ENCODE results near the gene TAF15.

The TAF15 gene

DNA sequence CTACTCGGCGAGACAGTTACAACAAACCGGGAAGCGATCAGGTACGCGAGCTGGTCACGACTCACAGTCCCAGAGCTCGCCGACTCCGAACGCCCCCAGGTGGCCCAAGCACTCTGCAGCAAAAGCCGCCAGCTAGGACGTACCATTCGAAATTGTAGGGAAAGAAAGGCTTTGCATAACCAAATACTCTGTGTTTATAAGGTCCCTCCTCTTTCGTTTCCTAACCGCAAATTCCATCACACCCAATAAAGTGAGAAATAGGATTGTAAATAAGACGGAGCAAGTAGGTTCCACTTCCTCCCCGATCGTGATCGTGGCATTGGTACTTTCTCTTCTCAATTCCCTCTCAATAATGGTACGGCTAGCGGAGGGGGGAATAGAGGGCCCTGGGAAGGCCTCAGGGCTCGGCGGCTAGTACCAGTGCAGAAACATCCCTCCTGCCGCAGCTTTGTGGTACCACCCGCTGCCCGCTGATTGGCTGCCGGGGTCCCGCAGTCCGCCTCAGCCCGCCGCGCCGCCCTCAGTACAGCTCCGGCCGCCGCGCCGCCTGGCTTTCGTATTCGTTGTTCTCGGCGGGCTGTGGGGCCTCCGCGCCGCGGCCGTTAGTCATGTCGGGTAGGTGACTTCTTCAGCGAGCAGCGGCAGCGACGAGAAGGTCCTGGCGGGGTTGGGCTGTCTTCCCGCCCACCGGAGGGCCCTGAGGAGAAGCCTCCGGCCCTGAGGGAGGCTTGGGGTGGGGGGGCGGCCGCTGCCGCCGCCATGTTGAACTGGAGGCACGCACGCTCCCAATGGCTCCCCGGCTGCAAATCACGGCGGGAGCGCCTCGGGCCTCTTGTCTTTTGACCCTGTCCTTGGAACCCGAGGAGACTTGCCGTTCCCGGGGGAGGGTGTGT is at the start of gene TAF15:
TSS of gene TAF15 (plus strand) at position 523 of the 893 bp plus-strand sequence. CDS start at position 609, 86 bp downstream.
- Histone ChIP-seq H3K27ac (ENCODE audit: low read length) (peak within 1 kb of the TSS; percentile 99), H3K9me3 (ENCODE audit: control insufficient read depth, low read depth, low read length) (no peaks in the 10 kb centered on the region), H3K4me3 (ENCODE audit: low read length) (peak within 1 kb of the TSS; percentile 98), H3K27me3 (ENCODE audit: control insufficient read depth, insufficient read depth, low read length) (no peaks in the 10 kb centered on the region), H3K36me3 (ENCODE audit: control insufficient read depth, low read depth, low read length) (peaks cover 3% of the 10 kb centered on the region), H3K4me1 (ENCODE audit: control insufficient read depth, low read depth, low read length) (peaks cover 16% of the 10 kb centered on the region), H3K9ac (ENCODE audit: low read length) (peak within 1 kb of the TSS; percentile 96)

DNA sequence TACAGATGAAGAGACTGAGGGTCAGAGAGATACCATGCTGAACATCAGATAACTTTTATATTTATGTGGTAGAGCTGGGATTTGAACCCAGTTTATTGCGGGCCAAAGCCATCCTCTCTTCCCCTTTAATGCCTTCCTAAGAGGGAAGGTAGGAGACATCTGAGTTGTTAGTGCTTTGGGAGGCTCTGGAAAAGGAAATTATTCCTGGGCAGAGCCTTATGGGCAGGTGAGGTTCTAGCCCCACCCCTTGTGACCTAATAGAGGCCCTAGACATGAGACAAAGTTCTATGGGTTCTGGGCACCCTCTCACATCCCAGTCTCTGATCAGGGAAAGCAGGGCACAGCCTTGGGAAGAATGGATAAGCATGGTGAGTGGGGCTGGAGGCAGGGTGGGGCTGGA is 48.7 kb upstream of the TAF15 start, which contains the start of gene C17orf50:
TSS of gene C17orf50 (plus strand) at position 301 of the 400 bp plus-strand sequence. CDS start at position 356, 55 bp downstream.
- no peaks in the 10 kb centered on the region for H3K36me3 ChIP-seq (ENCODE audit: control insufficient read depth, low read depth, low read length)
- peaks cover 3% of the 10 kb centered on the region for H3K4me1 ChIP-seq (ENCODE audit: control insufficient read depth, low read depth, low read length)
- no peaks in the 10 kb centered on the region for H3K9me3 ChIP-seq (ENCODE audit: control insufficient read depth, low read depth, low read length)
- no peak within 1 kb of the TSS for H3K9ac ChIP-seq (ENCODE audit: low read length)
- H3K27me3 ChIP-seq (ENCODE audit: control insufficient read depth, insufficient read depth, low read length) = no peaks in the 10 kb centered on the region
- no peak within 1 kb of the TSS for H3K4me3 ChIP-seq (ENCODE audit: low read length)
- no peak within 1 kb of the TSS for H3K27ac ChIP-seq (ENCODE audit: low read length)

DNA sequence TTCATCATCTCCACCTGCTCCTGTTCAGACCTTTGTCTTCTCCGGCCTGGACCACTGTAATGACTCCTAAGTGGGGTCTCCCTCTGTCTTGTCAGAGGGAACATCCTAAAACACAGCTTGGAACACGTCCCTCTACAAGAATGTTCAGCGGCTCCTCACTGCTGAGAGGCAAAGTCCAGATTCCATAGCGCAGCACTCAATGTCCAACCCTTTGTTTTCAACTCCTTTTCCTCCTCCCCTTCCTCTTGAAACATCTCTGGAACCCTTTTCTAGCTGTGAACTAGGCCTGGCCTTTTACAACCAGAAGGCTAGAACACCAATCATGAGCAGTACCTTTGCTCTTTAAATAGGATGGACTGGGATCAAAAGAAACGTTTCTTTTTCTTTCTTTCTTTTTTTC is 47.7 kb upstream of the TAF15 start:
- no peak overlapping the region for H3K9ac ChIP-seq (ENCODE audit: low read length)
- no peaks in the 10 kb centered on the region for H3K27me3 ChIP-seq (ENCODE audit: control insufficient read depth, insufficient read depth, low read length)
- H3K9me3 ChIP-seq (ENCODE audit: control insufficient read depth, low read depth, low read length) = no peaks in the 10 kb centered on the region

GRCh38 chr17:35763767-35764122 is 45.5 kb upstream of the TAF15 start:
- no peak overlapping the region for H3K4me3 ChIP-seq (ENCODE audit: low read length)
- H3K27me3 ChIP-seq (ENCODE audit: control insufficient read depth, insufficient read depth, low read length) = no peaks in the 10 kb centered on the region
- no peaks in the 10 kb centered on the region for H3K9me3 ChIP-seq (ENCODE audit: control insufficient read depth, low read depth, low read length)
- no peak overlapping the region for H3K9ac ChIP-seq (ENCODE audit: low read length)
- no peak overlapping the region for H3K27ac ChIP-seq (ENCODE audit: low read length)
- H3K36me3 ChIP-seq (ENCODE audit: control insufficient read depth, low read depth, low read length) = no peaks in the 10 kb centered on the region
- peaks cover 3% of the 10 kb centered on the region for H3K4me1 ChIP-seq (ENCODE audit: control insufficient read depth, low read depth, low read length)

More for the DNA sequence above, 47.7 kb upstream of the TAF15 start:
- no peak overlapping the region for H3K27ac ChIP-seq (ENCODE audit: low read length)
- peaks cover 3% of the 10 kb centered on the region for H3K4me1 ChIP-seq (ENCODE audit: control insufficient read depth, low read depth, low read length)
- H3K36me3 ChIP-seq (ENCODE audit: control insufficient read depth, low read depth, low read length) = no peaks in the 10 kb centered on the region
- no peak overlapping the region for H3K4me3 ChIP-seq (ENCODE audit: low read length)

DNA sequence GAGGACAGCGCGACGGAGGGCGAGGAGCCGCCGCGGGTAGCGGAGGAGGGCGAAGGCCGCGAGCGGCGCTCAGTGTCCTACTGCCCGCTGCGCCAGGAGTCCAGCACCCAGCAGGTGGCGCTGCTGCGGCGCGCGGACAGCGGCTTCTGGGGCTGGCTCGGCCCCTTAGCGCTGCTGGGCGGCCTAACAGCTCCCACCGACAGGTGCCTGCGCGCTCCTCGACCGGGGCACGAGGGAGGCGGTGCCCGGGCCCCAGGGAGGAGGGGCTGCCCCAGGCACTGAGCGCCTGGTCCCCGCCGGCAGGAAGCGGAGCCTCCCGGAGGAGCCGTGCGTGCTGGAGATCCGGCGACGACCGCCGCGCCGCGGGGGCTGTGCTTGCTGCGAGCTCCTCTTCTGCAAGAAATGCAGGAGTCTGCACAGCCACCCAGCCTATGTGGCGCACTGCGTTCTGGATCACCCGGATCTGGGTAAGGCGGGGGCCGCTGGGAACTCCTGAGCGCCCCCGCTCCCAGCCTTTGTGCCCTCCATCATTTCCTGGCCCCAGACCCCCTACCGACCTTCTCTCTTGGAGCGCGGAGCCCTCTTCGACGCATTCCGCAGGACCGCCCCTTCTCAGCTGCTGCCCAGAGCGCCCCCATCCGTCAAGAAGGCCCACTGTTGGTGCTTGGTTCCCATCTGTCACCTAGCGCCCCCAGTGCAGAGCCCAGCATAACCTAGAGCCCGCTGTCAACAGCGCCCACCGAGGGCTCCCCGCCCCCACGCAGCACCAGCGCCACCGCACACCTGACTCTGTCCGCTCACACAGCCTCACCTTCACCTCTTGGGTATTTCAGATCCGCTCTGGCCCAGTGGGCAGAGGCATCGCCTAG is 44.9 kb upstream of the TAF15 start:
- no peaks in the 10 kb centered on the region for H3K9me3 ChIP-seq (ENCODE audit: control insufficient read depth, low read depth, low read length)

DNA sequence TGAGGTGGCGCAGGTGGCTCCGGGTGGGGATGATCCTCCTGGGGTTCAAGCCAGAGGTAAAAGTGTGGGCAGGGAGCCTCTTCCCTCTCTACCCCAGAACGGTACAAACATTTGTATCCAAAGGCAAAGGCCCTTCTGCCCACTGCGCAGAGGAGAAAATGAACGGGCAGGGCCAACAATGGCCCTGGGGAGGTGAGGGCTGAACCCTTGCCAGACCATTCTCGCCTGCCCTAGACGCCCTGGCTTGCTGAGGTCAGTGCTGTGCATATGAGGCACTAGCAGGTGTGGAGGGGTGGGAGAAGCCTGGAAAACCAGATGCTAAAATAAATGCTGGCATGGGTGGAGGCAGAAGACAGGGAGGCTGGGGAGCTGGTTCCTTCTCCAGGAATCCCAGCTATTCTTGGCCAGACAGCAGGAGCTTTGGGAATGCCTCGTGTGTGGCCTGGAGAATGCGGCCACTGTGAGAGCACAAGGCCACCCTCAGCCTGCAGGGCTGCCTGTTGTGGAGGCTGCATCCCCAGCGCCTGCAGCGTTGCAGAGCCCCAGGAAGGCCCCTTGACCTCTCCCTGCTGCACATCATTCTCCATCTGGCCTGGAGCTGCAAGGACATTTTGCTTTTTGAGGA is 44.1 kb upstream of the TAF15 start:
- Histone ChIP-seq H3K9ac (ENCODE audit: low read length) (no peak overlapping the region), H3K27me3 (ENCODE audit: control insufficient read depth, insufficient read depth, low read length) (no peaks in the 10 kb centered on the region), H3K27ac (ENCODE audit: low read length) (no peak overlapping the region), H3K4me3 (ENCODE audit: low read length) (peak overlapping the region; percentile 65), H3K4me1 (ENCODE audit: control insufficient read depth, low read depth, low read length) (peaks cover 3% of the 10 kb centered on the region), H3K36me3 (ENCODE audit: control insufficient read depth, low read depth, low read length) (no peaks in the 10 kb centered on the region), H3K9me3 (ENCODE audit: control insufficient read depth, low read depth, low read length) (no peaks in the 10 kb centered on the region)

More for the DNA sequence above, 44.9 kb upstream of the TAF15 start:
- Histone ChIP-seq H3K27ac (ENCODE audit: low read length) (no peak overlapping the region), H3K4me3 (ENCODE audit: low read length) (peak overlapping the region; percentile 65), H3K9ac (ENCODE audit: low read length) (peak overlapping the region; percentile 25), H3K36me3 (ENCODE audit: control insufficient read depth, low read depth, low read length) (no peaks in the 10 kb centered on the region), H3K4me1 (ENCODE audit: control insufficient read depth, low read depth, low read length) (peaks cover 3% of the 10 kb centered on the region), H3K27me3 (ENCODE audit: control insufficient read depth, insufficient read depth, low read length) (no peaks in the 10 kb centered on the region)

- no peaks in the 10 kb centered on the region for H3K36me3 ChIP-seq (ENCODE audit: control insufficient read depth, low read depth, low read length)
- no peaks in the 10 kb centered on the region for H3K9me3 ChIP-seq (ENCODE audit: control insufficient read depth, low read depth, low read length)
- H3K4me1 ChIP-seq (ENCODE audit: control insufficient read depth, low read depth, low read length) = peaks cover 3% of the 10 kb centered on the region
- no peak overlapping the region for H3K4me3 ChIP-seq (ENCODE audit: low read length)
- H3K27me3 ChIP-seq (ENCODE audit: control insufficient read depth, insufficient read depth, low read length) = no peaks in the 10 kb centered on the region
- H3K27ac ChIP-seq (ENCODE audit: low read length) = no peak overlapping the region
- H3K9ac ChIP-seq (ENCODE audit: low read length) = no peak overlapping the region
Measured at GRCh38 chr17:35765756-35766488, 43.4 kb upstream of the TAF15 start.

- Histone ChIP-seq H3K4me1 (ENCODE audit: control insufficient read depth, low read depth, low read length) (peaks cover 3% of the 10 kb centered on the region), H3K36me3 (ENCODE audit: control insufficient read depth, low read depth, low read length) (no peaks in the 10 kb centered on the region), H3K9me3 (ENCODE audit: control insufficient read depth, low read depth, low read length) (no peaks in the 10 kb centered on the region), H3K27ac (ENCODE audit: low read length) (no peak overlapping the region), H3K9ac (ENCODE audit: low read length) (no peak overlapping the region), H3K4me3 (ENCODE audit: low read length) (no peak overlapping the region), H3K27me3 (ENCODE audit: control insufficient read depth, insufficient read depth, low read length) (no peaks in the 10 kb centered on the region)
Measured at GRCh38 chr17:35766489-35766877, 42.8 kb upstream of the TAF15 start.

- H3K9ac ChIP-seq (ENCODE audit: low read length) = no peak overlapping the region
- no peak overlapping the region for H3K27ac ChIP-seq (ENCODE audit: low read length)
- H3K4me3 ChIP-seq (ENCODE audit: low read length) = no peak overlapping the region
- no peaks in the 10 kb centered on the region for H3K36me3 ChIP-seq (ENCODE audit: control insufficient read depth, low read depth, low read length)
- no peaks in the 10 kb centered on the region for H3K27me3 ChIP-seq (ENCODE audit: control insufficient read depth, insufficient read depth, low read length)
- peaks cover 5% of the 10 kb centered on the region for H3K4me1 ChIP-seq (ENCODE audit: control insufficient read depth, low read depth, low read length)
- H3K9me3 ChIP-seq (ENCODE audit: control insufficient read depth, low read depth, low read length) = no peaks in the 10 kb centered on the region
Measured at GRCh38 chr17:35766903-35767510, 42.3 kb upstream of the TAF15 start.

DNA sequence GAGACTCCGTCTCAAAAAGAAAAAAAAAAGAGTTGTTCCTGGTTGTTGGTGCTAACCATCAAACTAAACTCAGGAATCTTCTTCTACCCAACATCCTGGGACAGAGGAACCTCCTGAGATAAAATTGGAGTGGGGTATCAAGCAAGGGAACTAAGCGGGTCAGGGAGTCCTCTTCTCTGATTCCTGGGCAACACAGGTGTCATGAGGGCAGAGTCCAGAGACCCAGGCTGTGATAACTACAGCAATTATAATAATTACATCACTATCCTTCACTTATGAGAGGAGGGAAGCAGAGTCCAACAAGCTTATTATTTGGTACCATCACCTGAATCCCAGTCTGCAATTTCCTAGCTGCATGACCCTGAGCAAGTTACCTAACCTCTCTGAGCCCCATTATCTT is 40.5 kb upstream of the TAF15 start:
- no peak overlapping the region for H3K9ac ChIP-seq (ENCODE audit: low read length)
- no peaks in the 10 kb centered on the region for H3K27me3 ChIP-seq (ENCODE audit: control insufficient read depth, insufficient read depth, low read length)

More for the DNA sequence above, 40.5 kb upstream of the TAF15 start:
- H3K36me3 ChIP-seq (ENCODE audit: control insufficient read depth, low read depth, low read length) = no peaks in the 10 kb centered on the region
- peaks cover 16% of the 10 kb centered on the region for H3K4me1 ChIP-seq (ENCODE audit: control insufficient read depth, low read depth, low read length)
- no peak overlapping the region for H3K4me3 ChIP-seq (ENCODE audit: low read length)
- no peak overlapping the region for H3K27ac ChIP-seq (ENCODE audit: low read length)
- no peaks in the 10 kb centered on the region for H3K9me3 ChIP-seq (ENCODE audit: control insufficient read depth, low read depth, low read length)

Measured in iPS-18a (cell line).